SJSA1 (cell line): Measurements from ENCODE around the gene CNTNAP5. TPM values are rescaled to one million over a fixed set of nuclear protein-coding genes. Genes with fewer than 3 reads are reported as not detected.

ENCODE experiments used
- DNase-seq, 2 experiments: peaks; one replicate each; pipeline ENCODE4 v3.0.0-alpha.2; 2015 to 2020; ENCODE audit warnings: low spot score in 2 of 2, low read depth in 1 of 2
- H3K27ac ChIP-seq: fragments of 250-450 bp; sonication (Bioruptor Pico); 2 replicates; pipeline ENCODE4 v1.5.1; 2020; ENCODE audit warnings: mild to moderate bottlenecking, moderate library complexity
- H3K27me3 ChIP-seq: fragments of 250-450 bp; sonication (Bioruptor Pico); replicated peaks from 2 replicates; pipeline ENCODE4 v1.5.1; 2020; ENCODE audit warnings: mild to moderate bottlenecking, moderate library complexity
- H3K36me3 ChIP-seq: fragments of 250-450 bp; sonication (Bioruptor Pico); 2 replicates; pipeline ENCODE4 v1.5.1; 2020; ENCODE audit warnings: mild to moderate bottlenecking
- H3K4me1 ChIP-seq: fragments of 250-450 bp; sonication (Bioruptor Pico); replicated peaks from 2 replicates; pipeline ENCODE4 v1.6.1; 2021; ENCODE audit warnings: mild to moderate bottlenecking
- H3K4me3 ChIP-seq: fragments of 250-450 bp; sonication (Bioruptor Pico); 2 replicates; pipeline ENCODE4 v1.5.1; 2020; ENCODE audit warnings: mild to moderate bottlenecking
- H3K9me3 ChIP-seq: fragments of 250-450 bp; sonication (Bioruptor Pico); replicated peaks from 2 replicates; pipeline ENCODE4 v1.5.1; 2020; ENCODE audit warnings: mild to moderate bottlenecking
- total RNA-seq: library from RNA; depleted of rRNA; stranded (reverse); fragments of >200 nt; shearing (Covaris generic); gene quantifications from 2 replicates; pipeline ENCODE4 v1.2.3, GENCODE V29; 2014

Gene CNTNAP5
- total RNA-seq, 1 experiment from 2014 or later, result not detected

DNA sequence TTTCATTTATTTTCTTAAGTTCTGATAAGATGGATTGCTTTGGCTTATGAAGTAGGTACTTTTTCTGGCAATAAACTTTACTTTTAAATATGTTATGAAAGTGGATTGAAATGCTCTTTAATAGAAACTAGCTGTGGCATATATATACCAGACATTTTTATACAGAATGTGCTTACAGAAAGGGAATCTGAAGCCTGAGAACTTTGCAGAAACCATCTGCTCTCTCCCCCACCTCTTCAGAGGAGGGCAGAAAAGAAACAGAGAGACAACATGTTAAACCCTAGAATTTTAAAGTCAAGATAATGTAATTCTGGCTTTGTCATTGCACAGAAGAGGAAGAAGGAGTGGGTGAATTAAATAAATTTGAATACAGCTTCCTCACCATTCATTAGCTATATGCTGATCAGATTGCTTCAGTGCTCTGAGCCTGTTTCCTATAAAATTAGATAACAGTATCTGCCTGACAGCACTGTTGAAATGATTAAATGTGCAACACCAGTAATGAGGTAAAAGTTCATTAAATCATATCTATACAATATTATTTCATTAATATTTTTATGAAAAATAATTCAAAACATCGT lies 247.3 kb downstream of the CNTNAP5 start:
- Histone ChIP-seq H3K36me3 (no peaks in the 10 kb centered on the region), H3K4me1 (no peaks in the 10 kb centered on the region), H3K27me3 (no peaks in the 10 kb centered on the region), H3K4me3 (no peak overlapping the region), H3K9me3 (no peaks in the 10 kb centered on the region; the same call in 1 of the 2 replicates), H3K27ac (no peak overlapping the region)
- no peak for DNase-seq

DNA sequence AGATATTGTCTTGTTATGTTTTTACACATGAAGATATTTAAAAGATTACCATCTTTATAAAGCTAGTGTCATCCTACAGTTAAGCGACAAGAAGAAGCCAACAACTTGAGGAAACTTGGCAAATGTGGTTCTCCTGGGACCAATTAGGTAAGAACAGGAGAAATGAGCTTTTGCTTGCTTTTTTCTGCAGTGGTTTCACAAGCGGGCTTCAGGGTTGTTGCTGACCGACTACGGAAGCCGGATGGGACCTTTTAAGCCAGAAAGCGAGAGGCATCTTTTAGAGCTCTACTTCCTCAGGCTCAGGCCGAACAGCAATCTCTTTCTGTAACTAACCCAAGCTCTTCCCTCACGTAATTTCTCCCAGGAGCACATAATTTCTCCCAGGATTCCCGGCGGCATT lies 256.5 kb downstream of the CNTNAP5 start:
- Histone ChIP-seq H3K9me3 (no peaks in the 10 kb centered on the region; the same call in 1 of the 2 replicates), H3K4me3 (no peak overlapping the region)

DNA sequence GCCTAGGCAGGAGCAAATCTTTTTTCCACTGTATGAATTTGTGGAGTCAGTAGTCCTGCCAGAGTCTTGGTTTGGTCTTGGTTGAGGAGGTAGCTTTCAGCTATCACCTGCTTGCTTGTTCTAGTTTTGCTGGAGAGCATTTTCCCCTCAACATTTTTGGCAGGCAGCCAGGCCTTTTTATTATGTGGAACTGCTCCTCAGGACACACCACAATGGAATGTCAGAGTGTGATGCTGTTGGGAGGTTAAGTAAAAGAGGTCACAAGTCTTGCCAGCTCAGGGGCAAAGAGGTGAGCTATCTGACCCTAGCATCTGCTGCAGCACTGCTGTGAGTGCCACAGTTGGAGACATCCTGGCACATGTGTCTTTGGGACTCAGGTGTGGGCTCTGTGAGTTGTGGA lies 258.0 kb downstream of the CNTNAP5 start:
- DNase-seq, result no peak
- Histone ChIP-seq H3K9me3 (no peaks in the 10 kb centered on the region), H3K36me3 (no peaks in the 10 kb centered on the region)

More for the DNA sequence above, 256.5 kb downstream of the CNTNAP5 start:
- Histone ChIP-seq H3K27ac (no peak overlapping the region), H3K36me3 (no peaks in the 10 kb centered on the region), H3K27me3 (no peaks in the 10 kb centered on the region), H3K4me1 (no peaks in the 10 kb centered on the region)
- DNase-seq, result no peak

DNA sequence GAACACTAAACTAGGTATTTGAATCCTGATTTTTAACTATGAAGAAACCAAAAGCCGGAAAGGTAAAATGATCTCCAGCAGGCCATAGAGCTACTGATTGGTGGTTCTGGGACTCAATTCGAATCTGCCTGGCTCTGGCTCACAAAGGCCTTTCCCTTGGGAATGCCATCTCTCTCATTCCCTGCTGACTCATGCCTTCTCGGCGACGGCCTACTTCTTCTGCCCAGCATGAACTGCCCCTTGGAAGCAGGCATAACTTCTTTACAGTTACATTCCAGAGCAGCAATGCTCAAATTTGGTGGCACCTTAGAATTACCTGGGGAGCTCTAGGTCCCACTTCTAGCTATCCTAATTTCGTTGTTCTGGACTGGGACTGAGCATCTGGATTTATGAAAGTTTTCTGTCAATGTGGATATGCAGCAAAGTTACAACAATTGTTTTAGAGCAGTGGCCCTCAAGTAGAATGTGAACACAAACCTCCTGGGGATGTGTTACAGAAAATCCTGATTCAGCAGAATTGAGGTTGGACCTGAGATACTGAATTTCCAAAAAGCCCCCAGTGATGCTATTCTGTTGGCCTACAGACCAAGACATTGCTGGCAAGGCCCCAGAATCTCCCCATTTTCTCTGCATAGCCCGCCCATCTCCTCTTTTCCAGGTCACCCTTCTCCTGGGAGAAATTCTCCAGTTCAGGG lies 261.1 kb downstream of the CNTNAP5 start:
- no peaks in the 10 kb centered on the region for H3K9me3 ChIP-seq
- DNase-seq, result no peak
- no peaks in the 10 kb centered on the region for H3K4me1 ChIP-seq
- H3K4me3 ChIP-seq, result no peak overlapping the region
- H3K27ac ChIP-seq, result no peak overlapping the region
- no peaks in the 10 kb centered on the region for H3K27me3 ChIP-seq
- H3K36me3 ChIP-seq, result no peaks in the 10 kb centered on the region

More for the DNA sequence above, 258.0 kb downstream of the CNTNAP5 start:
- Histone ChIP-seq H3K27me3 (no peaks in the 10 kb centered on the region), H3K27ac (no peak overlapping the region), H3K4me3 (no peak overlapping the region), H3K4me1 (no peaks in the 10 kb centered on the region)

DNA sequence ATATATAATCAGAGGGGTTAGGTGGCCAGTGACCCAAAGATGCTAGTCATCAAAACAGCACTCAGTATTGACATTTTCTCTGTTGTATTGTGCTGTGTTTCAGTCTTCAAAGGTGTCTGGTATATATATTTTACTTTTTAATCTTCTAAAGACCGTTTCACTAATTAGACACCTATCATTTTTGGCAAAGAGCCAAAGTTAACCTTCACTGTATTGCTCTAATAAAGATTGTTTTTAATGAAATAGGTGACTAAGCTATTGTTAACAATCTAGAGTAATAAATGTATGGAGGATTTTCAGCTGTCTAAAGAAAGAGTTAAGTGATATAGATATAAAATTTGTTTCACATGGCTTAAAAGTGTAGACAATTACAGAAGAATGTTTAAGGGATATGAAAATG lies 264.0 kb downstream of the CNTNAP5 start:
- no peaks in the 10 kb centered on the region for H3K27me3 ChIP-seq
- no peaks in the 10 kb centered on the region for H3K36me3 ChIP-seq
- H3K4me1 ChIP-seq, result no peaks in the 10 kb centered on the region
- no peak for DNase-seq
- H3K4me3 ChIP-seq, result no peak overlapping the region
- no peaks in the 10 kb centered on the region for H3K9me3 ChIP-seq
- H3K27ac ChIP-seq, result no peak overlapping the region

- no peak overlapping the region for H3K4me3 ChIP-seq
Observed at GRCh38 chr2:124289615-124290014, 264.5 kb downstream of the CNTNAP5 start.

GRCh38 chr2:124296470-124296869 lies 271.4 kb downstream of the CNTNAP5 start:
- no peaks in the 10 kb centered on the region for H3K36me3 ChIP-seq
- H3K4me1 ChIP-seq, result no peaks in the 10 kb centered on the region
- no peak overlapping the region for H3K4me3 ChIP-seq
- DNase-seq, result no peak
- no peaks in the 10 kb centered on the region for H3K27me3 ChIP-seq
- H3K9me3 ChIP-seq, result peaks cover 5% of the 10 kb centered on the region; the same call in 1 of the 2 replicates
- H3K27ac ChIP-seq, result no peak overlapping the region

More at GRCh38 chr2:124289615-124290014, 264.5 kb downstream of the CNTNAP5 start:
- Histone ChIP-seq H3K9me3 (no peaks in the 10 kb centered on the region), H3K4me1 (no peaks in the 10 kb centered on the region), H3K36me3 (no peaks in the 10 kb centered on the region), H3K27me3 (no peaks in the 10 kb centered on the region), H3K27ac (no peak overlapping the region)
- DNase-seq, result no peak

DNA sequence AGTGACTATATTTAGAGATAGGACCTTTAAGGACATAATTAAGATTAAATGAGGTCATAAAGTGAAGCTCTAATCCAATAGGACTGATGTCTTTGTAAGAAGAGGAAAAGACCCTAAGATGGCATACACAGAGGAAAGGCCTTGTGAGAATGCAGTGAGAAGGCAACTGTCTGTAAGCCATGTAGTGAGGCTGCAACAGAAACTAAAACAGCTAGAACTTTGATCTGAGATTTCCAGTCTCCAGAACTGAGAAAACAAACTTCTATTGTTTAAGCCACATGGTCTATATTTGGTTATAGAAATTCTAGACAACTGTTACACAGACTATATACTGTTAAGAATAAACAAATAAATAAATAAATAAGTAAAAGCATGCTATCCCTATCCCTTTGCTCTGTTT lies 276.8 kb downstream of the CNTNAP5 start:
- peaks cover 5% of the 10 kb centered on the region for H3K9me3 ChIP-seq
- no peak overlapping the region for H3K4me3 ChIP-seq
- no peaks in the 10 kb centered on the region for H3K36me3 ChIP-seq
- no peak for DNase-seq
- no peaks in the 10 kb centered on the region for H3K27me3 ChIP-seq
- H3K27ac ChIP-seq, result no peak overlapping the region
- no peaks in the 10 kb centered on the region for H3K4me1 ChIP-seq

- Histone ChIP-seq H3K36me3 (no peaks in the 10 kb centered on the region), H3K27ac (no peak overlapping the region), H3K9me3 (0 out of 2 replicates have a peak, but pooled peaks cover 3% of the 10 kb centered on the region), H3K4me1 (no peaks in the 10 kb centered on the region), H3K27me3 (no peaks in the 10 kb centered on the region), H3K4me3 (no peak overlapping the region)
- no peak for DNase-seq
Observed at GRCh38 chr2:124308319-124309062, 283.4 kb downstream of the CNTNAP5 start.

- Histone ChIP-seq H3K4me1 (no peaks in the 10 kb centered on the region), H3K27ac (no peak overlapping the region), H3K9me3 (0 out of 2 replicates have a peak, but pooled peaks cover 3% of the 10 kb centered on the region), H3K36me3 (no peaks in the 10 kb centered on the region), H3K4me3 (no peak overlapping the region), H3K27me3 (no peaks in the 10 kb centered on the region)
- DNase-seq, result no peak
Observed at GRCh38 chr2:124309563-124310138, 284.6 kb downstream of the CNTNAP5 start.

GRCh38 chr2:124310671-124311070 lies 285.6 kb downstream of the CNTNAP5 start:
- Histone ChIP-seq H3K4me3 (no peak overlapping the region), H3K9me3 (0 out of 2 replicates have a peak, but pooled peaks cover 3% of the 10 kb centered on the region), H3K27ac (no peak overlapping the region), H3K4me1 (no peaks in the 10 kb centered on the region), H3K27me3 (no peaks in the 10 kb centered on the region), H3K36me3 (no peaks in the 10 kb centered on the region)
- DNase-seq, result no peak

DNA sequence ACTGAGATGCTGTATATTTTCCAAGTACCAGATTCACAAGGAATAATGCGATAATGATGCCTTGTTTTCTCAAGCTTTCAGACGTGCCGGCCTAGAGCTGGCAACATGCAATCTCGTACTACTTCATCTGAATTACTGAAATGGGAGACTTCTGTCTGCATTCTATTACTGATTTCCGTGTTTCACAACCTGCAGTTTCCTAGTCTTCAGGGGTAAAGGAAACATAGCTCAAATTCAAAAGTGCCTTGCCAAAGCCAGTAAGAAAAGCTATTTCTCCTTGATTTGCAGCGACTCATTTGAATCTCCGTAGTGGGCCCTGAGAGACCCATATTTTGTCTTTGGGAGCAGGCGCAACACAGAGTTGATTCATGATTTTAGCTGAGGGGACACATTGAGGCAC lies 289.0 kb downstream of the CNTNAP5 start:
- Histone ChIP-seq H3K4me3 (no peak overlapping the region), H3K36me3 (no peaks in the 10 kb centered on the region), H3K27ac (no peak overlapping the region), H3K4me1 (no peaks in the 10 kb centered on the region), H3K9me3 (0 out of 2 replicates have a peak, but pooled peaks cover 3% of the 10 kb centered on the region), H3K27me3 (no peaks in the 10 kb centered on the region)
- DNase-seq, result no peak

- DNase-seq, result no peak
- H3K27ac ChIP-seq, result no peak overlapping the region
- no peaks in the 10 kb centered on the region for H3K36me3 ChIP-seq
- H3K9me3 ChIP-seq, result 0 out of 2 replicates have a peak, but pooled peaks cover 3% of the 10 kb centered on the region
- H3K27me3 ChIP-seq, result no peaks in the 10 kb centered on the region
- H3K4me1 ChIP-seq, result no peaks in the 10 kb centered on the region
- no peak overlapping the region for H3K4me3 ChIP-seq
Observed at GRCh38 chr2:124315221-124315880, 290.3 kb downstream of the CNTNAP5 start.
